Activated naive CD8-positive, alpha-beta T cell treated with anti-CD3 and anti-CD28 coated beads for 36 hours (primary cell): Measurements from ENCODE around the gene DSG4. TPM values are rescaled to one million over a fixed set of nuclear protein-coding genes. Genes with fewer than 3 reads are reported as not detected.
"Not testable (repeated sequence)": the region's sequence is repeated elsewhere in the genome, so short reads cannot be mapped to it uniquely, and the experiment has no call there.

Source experiments
- DNase-seq: peaks from one replicate; pipeline ENCODE4 v3.0.0; 2021
- H3K27ac Mint-ChIP-seq: one replicate; pipeline ENCODE4 v1.8.0; 2022; ENCODE audit warnings: mild to moderate bottlenecking, moderate library complexity, mixed read lengths
- H3K27me3 Mint-ChIP-seq: one replicate; pipeline ENCODE4 v1.8.0; 2022; ENCODE audit warnings: mild to moderate bottlenecking, mixed read lengths
- H3K36me3 Mint-ChIP-seq: one replicate; pipeline ENCODE4 v1.8.0; 2021; ENCODE audit warnings: mild to moderate bottlenecking, mixed read lengths
- H3K4me1 Mint-ChIP-seq: one replicate; pipeline ENCODE4 v1.8.0; 2021; ENCODE audit warnings: mixed read lengths
- H3K4me3 Mint-ChIP-seq: one replicate; pipeline ENCODE4 v1.8.0; 2022; ENCODE audit warnings: mild to moderate bottlenecking, moderate library complexity, mixed read lengths
- H3K9me3 Mint-ChIP-seq: one replicate; pipeline ENCODE4 v1.8.0; 2022; ENCODE audit warnings: mixed read lengths
- total RNA-seq, 2 experiments: library from RNA; stranded (reverse); gene quantifications; one replicate each; pipeline ENCODE4 v1.2.3, GENCODE V29; 2021

Gene DSG4
- not detected for total RNA-seq

DNA sequence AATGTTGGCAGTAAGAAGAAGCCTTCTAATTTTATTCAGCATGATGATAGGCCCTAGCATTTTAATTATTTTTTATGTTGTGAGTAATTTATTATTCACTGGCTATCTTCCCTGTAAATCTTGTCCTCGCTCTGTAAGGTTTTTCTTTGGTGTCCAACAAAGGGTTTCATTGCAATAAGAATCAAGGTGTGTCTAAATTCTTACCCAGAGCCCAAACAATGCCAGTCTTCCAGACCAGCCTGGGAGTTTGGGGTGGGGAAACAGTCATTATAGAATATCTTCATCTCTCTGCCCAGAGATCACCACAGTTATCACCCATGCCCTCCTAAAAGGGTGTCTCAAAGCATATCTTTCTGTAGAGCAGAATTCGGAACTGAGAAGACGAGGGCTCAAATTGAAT lies at the start of gene DSG4:
Gene DSG4 (plus strand): TSS at position 301 of the 400 bp plus-strand sequence. CDS start 135 bp downstream, outside the sequence.
- no peaks in the 10 kb centered on the region for H3K27me3 Mint-ChIP-seq
- H3K4me3 Mint-ChIP-seq: no peak within 1 kb of the TSS
- no peaks in the 10 kb centered on the region for H3K36me3 Mint-ChIP-seq
- H3K4me1 Mint-ChIP-seq: no peaks in the 10 kb centered on the region
- no peak within 1 kb of the TSS for H3K27ac Mint-ChIP-seq
- no peak for DNase-seq
- H3K9me3 Mint-ChIP-seq: no peaks in the 10 kb centered on the region

DNA sequence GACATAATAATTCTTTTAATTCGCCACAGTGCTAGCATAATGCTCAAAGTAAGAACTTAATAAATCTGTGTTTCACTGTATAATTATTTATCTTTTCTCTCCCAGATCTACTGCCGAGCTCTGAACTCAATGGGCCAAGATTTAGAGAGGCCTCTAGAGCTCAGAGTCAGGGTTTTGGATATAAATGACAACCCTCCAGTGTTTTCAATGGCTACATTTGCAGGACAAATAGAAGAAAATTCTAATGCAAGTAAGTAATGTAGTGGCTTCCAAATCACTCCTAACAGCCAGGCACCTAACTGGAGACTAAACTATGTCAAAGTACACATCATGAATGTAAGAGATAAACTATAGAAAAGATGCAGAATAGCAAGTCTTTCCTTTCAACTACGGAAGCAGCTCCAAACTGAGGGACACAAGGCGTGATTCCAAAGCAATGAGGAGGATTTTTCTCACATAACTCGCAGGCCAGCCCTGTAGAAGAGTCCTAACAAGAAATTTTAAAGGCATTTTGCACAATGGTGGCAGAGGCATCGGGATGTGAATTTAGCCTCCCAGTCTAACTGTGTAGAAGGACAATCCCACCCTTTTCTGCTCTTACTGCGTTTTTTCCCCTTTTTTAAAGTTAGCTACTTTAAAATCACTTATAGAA lies 46.7 kb upstream of the DSG4 start:
- no peak for DNase-seq
- no peaks in the 10 kb centered on the region for H3K4me1 Mint-ChIP-seq
- H3K27ac Mint-ChIP-seq: no peak overlapping the region
- H3K27me3 Mint-ChIP-seq: no peaks in the 10 kb centered on the region
- H3K36me3 Mint-ChIP-seq: no peaks in the 10 kb centered on the region
- H3K4me3 Mint-ChIP-seq: no peak overlapping the region
- peaks cover 2% of the 10 kb centered on the region for H3K9me3 Mint-ChIP-seq

GRCh38 chr18:31343454-31343853 lies 33.1 kb upstream of the DSG4 start:
- Mint-ChIP-seq H3K4me1 (no peaks in the 10 kb centered on the region), H3K27ac (no peak overlapping the region), H3K4me3 (no peak overlapping the region), H3K27me3 (no peaks in the 10 kb centered on the region), H3K36me3 (no peaks in the 10 kb centered on the region), H3K9me3 (peaks cover 3% of the 10 kb centered on the region)
- DNase-seq: no peak

- not testable (repeated sequence) for H3K4me3 Mint-ChIP-seq, H3K27me3 Mint-ChIP-seq, H3K9me3 Mint-ChIP-seq, H3K4me1 Mint-ChIP-seq, DNase-seq, H3K27ac Mint-ChIP-seq, H3K36me3 Mint-ChIP-seq
Measured at GRCh38 chr18:31353336-31353735, 23.2 kb upstream of the DSG4 start.

DNA sequence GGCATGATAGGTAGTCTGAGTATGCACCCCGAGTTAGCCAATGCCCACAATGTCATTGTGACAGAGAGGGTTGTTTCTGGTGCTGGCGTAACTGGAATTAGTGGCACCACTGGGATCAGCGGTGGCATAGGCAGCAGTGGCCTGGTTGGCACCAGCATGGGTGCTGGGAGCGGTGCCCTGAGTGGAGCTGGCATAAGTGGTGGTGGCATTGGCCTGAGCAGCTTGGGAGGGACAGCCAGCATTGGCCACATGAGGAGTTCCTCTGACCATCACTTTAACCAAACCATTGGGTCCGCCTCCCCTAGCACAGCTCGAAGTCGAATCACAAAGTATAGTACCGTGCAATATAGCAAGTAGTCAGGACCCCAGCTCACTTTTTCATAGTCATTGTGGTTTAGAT lies 21.6 kb upstream of the DSG4 start:
- H3K27me3 Mint-ChIP-seq: no peaks in the 10 kb centered on the region
- no peak overlapping the region for H3K4me3 Mint-ChIP-seq
- H3K27ac Mint-ChIP-seq: no peak overlapping the region
- peaks cover 1% of the 10 kb centered on the region for H3K9me3 Mint-ChIP-seq
- no peak for DNase-seq
- no peaks in the 10 kb centered on the region for H3K4me1 Mint-ChIP-seq
- H3K36me3 Mint-ChIP-seq: no peaks in the 10 kb centered on the region

- no peaks in the 10 kb centered on the region for H3K36me3 Mint-ChIP-seq
- no peaks in the 10 kb centered on the region for H3K4me1 Mint-ChIP-seq
- H3K4me3 Mint-ChIP-seq: no peak overlapping the region
- no peak overlapping the region for H3K27ac Mint-ChIP-seq
- DNase-seq: no peak
- peaks cover 1% of the 10 kb centered on the region for H3K9me3 Mint-ChIP-seq
- H3K27me3 Mint-ChIP-seq: no peaks in the 10 kb centered on the region
Measured at GRCh38 chr18:31356025-31356424, 20.6 kb upstream of the DSG4 start.

GRCh38 chr18:31364190-31364589 lies 12.4 kb upstream of the DSG4 start:
- Mint-ChIP-seq H3K36me3 (no peaks in the 10 kb centered on the region), H3K4me1 (no peaks in the 10 kb centered on the region), H3K27me3 (no peaks in the 10 kb centered on the region), H3K4me3 (no peak overlapping the region), H3K9me3 (peaks cover 3% of the 10 kb centered on the region), H3K27ac (no peak overlapping the region)
- DNase-seq: no peak

GRCh38 chr18:31369478-31369877 lies 7.1 kb upstream of the DSG4 start:
- Mint-ChIP-seq H3K9me3 (no peaks in the 10 kb centered on the region), H3K4me3 (no peak overlapping the region), H3K4me1 (no peaks in the 10 kb centered on the region)

DNA sequence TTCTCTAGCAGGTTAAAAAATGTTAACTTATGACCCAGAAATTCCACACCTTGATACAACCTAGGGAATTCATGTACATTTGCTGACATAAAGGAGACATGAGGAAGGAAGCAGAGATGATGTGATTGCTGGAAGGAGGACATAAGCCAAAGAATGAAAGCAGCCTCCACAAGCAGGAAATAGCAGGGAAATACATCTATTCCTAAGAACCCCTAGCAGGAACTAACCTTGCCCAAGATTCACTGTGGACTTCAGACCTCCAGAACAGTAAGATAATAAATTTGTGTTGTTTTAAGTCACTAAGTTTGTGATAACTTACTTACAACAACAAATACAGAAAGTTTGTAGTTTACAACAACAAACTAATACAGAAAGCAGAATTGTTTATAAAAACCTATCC lies 4.6 kb upstream of the DSG4 start:
- Mint-ChIP-seq H3K9me3 (no peaks in the 10 kb centered on the region), H3K4me1 (no peaks in the 10 kb centered on the region), H3K4me3 (no peak overlapping the region), H3K27me3 (no peaks in the 10 kb centered on the region), H3K27ac (no peak overlapping the region), H3K36me3 (no peaks in the 10 kb centered on the region)
- DNase-seq: no peak

More at GRCh38 chr18:31369478-31369877, 7.1 kb upstream of the DSG4 start:
- no peak for DNase-seq
- Mint-ChIP-seq H3K27ac (no peak overlapping the region), H3K36me3 (no peaks in the 10 kb centered on the region), H3K27me3 (no peaks in the 10 kb centered on the region)

DNA sequence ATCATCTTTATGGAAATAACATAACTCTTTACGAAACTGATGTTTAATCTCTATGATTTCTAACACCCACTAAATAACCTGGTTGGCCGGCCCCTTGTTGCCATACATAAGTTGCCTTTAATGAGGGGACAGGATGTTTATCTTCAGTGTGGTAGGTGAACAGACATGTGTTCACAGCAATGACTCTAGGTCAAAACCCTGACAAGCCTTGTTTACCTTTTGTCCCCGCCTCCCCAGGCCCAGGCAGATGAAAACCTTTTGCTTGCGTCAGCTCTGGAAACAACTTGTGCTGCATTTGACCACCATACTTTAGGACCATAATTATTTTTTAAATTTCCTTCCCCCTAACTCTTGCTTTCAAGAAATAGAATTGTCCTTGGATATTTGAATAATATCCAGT lies 2.9 kb upstream of the DSG4 start:
- no peaks in the 10 kb centered on the region for H3K27me3 Mint-ChIP-seq
- DNase-seq: no peak
- H3K36me3 Mint-ChIP-seq: no peaks in the 10 kb centered on the region
- H3K9me3 Mint-ChIP-seq: no peaks in the 10 kb centered on the region
- H3K4me1 Mint-ChIP-seq: no peaks in the 10 kb centered on the region
- H3K4me3 Mint-ChIP-seq: no peak overlapping the region
- no peak overlapping the region for H3K27ac Mint-ChIP-seq

- no peaks in the 10 kb centered on the region for H3K4me1 Mint-ChIP-seq
- no peak for DNase-seq
- H3K27me3 Mint-ChIP-seq: no peaks in the 10 kb centered on the region
- no peaks in the 10 kb centered on the region for H3K9me3 Mint-ChIP-seq
- no peaks in the 10 kb centered on the region for H3K36me3 Mint-ChIP-seq
- H3K27ac Mint-ChIP-seq: no peak overlapping the region
- no peak overlapping the region for H3K4me3 Mint-ChIP-seq
Measured at GRCh38 chr18:31380912-31381311, 4.3 kb downstream of the DSG4 start.

- Mint-ChIP-seq H3K4me3 (no peak overlapping the region), H3K4me1 (no peaks in the 10 kb centered on the region), H3K36me3 (no peaks in the 10 kb centered on the region), H3K9me3 (no peaks in the 10 kb centered on the region), H3K27me3 (no peaks in the 10 kb centered on the region), H3K27ac (no peak overlapping the region)
- no peak for DNase-seq
Measured at GRCh38 chr18:31382107-31382506, 5.5 kb downstream of the DSG4 start.

- H3K27me3 Mint-ChIP-seq: no peaks in the 10 kb centered on the region
- H3K36me3 Mint-ChIP-seq: no peaks in the 10 kb centered on the region
- H3K4me3 Mint-ChIP-seq: no peak overlapping the region
- no peak for DNase-seq
- no peaks in the 10 kb centered on the region for H3K9me3 Mint-ChIP-seq
- H3K4me1 Mint-ChIP-seq: no peaks in the 10 kb centered on the region
- H3K27ac Mint-ChIP-seq: no peak overlapping the region
Measured at GRCh38 chr18:31386741-31387140, 10.2 kb downstream of the DSG4 start.

GRCh38 chr18:31393286-31393685 lies 16.7 kb downstream of the DSG4 start:
- H3K9me3 Mint-ChIP-seq: no peaks in the 10 kb centered on the region
- H3K27me3 Mint-ChIP-seq: no peaks in the 10 kb centered on the region
- H3K36me3 Mint-ChIP-seq: no peaks in the 10 kb centered on the region
- no peaks in the 10 kb centered on the region for H3K4me1 Mint-ChIP-seq
- H3K27ac Mint-ChIP-seq: no peak overlapping the region
- DNase-seq: no peak
- H3K4me3 Mint-ChIP-seq: no peak overlapping the region

DNA sequence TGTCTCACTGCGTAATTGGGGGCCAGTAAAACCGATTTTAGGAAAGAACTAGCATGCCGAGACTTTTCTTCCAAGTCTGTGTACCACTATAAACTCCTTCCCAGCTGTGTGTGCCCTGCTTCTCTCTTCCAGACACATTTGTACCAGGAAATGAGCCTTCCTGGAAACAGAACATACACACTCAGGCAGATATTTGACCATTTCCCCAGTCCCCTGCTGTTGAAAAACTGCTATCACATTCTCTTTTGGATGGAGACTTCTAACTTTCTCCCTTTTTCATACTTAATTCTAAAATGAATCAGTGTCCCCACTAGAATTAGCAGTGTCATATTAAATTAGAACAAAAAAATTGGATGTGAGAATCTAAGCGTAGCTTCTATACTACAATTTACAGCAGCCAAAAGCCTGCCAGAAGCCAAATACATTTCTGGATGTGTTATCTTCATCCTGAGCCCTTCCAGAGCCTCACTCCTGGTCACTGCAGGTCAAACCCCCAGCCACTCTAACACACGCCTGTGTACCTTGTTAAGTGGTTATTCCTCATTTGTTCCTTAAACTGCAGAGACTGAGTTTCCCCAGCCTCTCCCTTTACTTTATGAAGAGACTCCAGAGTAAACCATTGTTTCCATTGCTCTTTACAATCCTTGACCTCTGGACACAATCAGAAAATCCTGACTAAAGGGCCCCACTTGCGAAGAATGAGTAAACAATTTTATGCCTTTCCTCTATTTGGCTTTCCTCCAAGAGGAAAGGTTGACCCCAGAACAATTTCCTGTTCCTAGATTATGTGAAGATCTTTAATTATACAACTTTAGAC lies 20.4 kb downstream of the DSG4 start:
- no peaks in the 10 kb centered on the region for H3K36me3 Mint-ChIP-seq
- no peaks in the 10 kb centered on the region for H3K4me1 Mint-ChIP-seq
- no peak overlapping the region for H3K4me3 Mint-ChIP-seq
- H3K27ac Mint-ChIP-seq: no peak overlapping the region
- no peaks in the 10 kb centered on the region for H3K9me3 Mint-ChIP-seq
- DNase-seq: no peak
- H3K27me3 Mint-ChIP-seq: peaks cover 3% of the 10 kb centered on the region

GRCh38 chr18:31398191-31398590 lies 21.6 kb downstream of the DSG4 start:
- H3K4me3 Mint-ChIP-seq: no peak overlapping the region
- H3K27me3 Mint-ChIP-seq: peaks cover 3% of the 10 kb centered on the region
- H3K9me3 Mint-ChIP-seq: no peaks in the 10 kb centered on the region
- H3K36me3 Mint-ChIP-seq: no peaks in the 10 kb centered on the region
- DNase-seq: no peak
- no peaks in the 10 kb centered on the region for H3K4me1 Mint-ChIP-seq
- no peak overlapping the region for H3K27ac Mint-ChIP-seq
